Liver (tissue), 9 donors: ENCODE data around the gene HSD17B13. TPM values are rescaled to one million over a fixed set of nuclear protein-coding genes. Genes with fewer than 3 reads are reported as not detected.

Experiments
- DNase-seq: peaks from one replicate; pipeline ENCODE4 v3.0.0-alpha.2; 2017; ENCODE audit warnings: low spot score
- H3K27ac ChIP-seq, 2 donors: one replicate each; pipeline ENCODE4 v1.7.0; 2013; ENCODE audit warnings: inconsistent platforms in 2 of 2, low read length in 2 of 2, control low read depth in 1 of 2, low read depth in 1 of 2, mild to moderate bottlenecking in 1 of 2
- H3K27me3 ChIP-seq, 4 donors: one replicate each; pipeline versions ENCODE4 v1.6.1 to v1.7.0; 2013; ENCODE audit warnings: low read length in 3 of 4, inconsistent platforms in 1 of 4, mild to moderate bottlenecking in 1 of 4, moderate library complexity in 1 of 4; ENCODE audit not compliant: control insufficient read depth in 4 of 4, insufficient read depth in 4 of 4
- H3K36me3 ChIP-seq, 4 donors: one replicate each; pipeline versions ENCODE4 v1.6.1 to v1.7.0; 2013; ENCODE audit warnings: low read length in 3 of 4, mild to moderate bottlenecking in 3 of 4, low read depth in 1 of 4, moderate library complexity in 1 of 4; ENCODE audit not compliant: control insufficient read depth in 4 of 4, insufficient read depth in 3 of 4
- H3K4me1 ChIP-seq, 4 donors: one replicate each; pipeline versions ENCODE4 v1.6.1 to v1.7.0; 2013; ENCODE audit warnings: low read length in 3 of 4, mild to moderate bottlenecking in 3 of 4, moderate library complexity in 1 of 4; ENCODE audit not compliant: control insufficient read depth in 4 of 4, insufficient read depth in 4 of 4
- H3K4me3 ChIP-seq, 3 donors: one replicate each; pipeline versions ENCODE4 v1.6.1 to v1.7.0; 2013; ENCODE audit warnings: low read length in 3 of 3, control low read depth in 1 of 3, low read depth in 1 of 3, mild to moderate bottlenecking in 1 of 3
- H3K9ac ChIP-seq, 2 donors: one replicate each; pipeline ENCODE4 v1.7.0; 2013; ENCODE audit warnings: low read length in 2 of 2, mild to moderate bottlenecking in 2 of 2, moderate library complexity in 2 of 2, control low read depth in 1 of 2, low read depth in 1 of 2
- H3K9me3 ChIP-seq, 4 donors: one replicate each; pipeline versions ENCODE4 v1.6.1 to v1.7.0; 2013; ENCODE audit warnings: low read length in 3 of 4; ENCODE audit not compliant: control insufficient read depth in 4 of 4
- ATF3 ChIP-seq: IDR thresholded peaks from 2 replicates; pipeline ENCODE4 v1.6.1; 2016; ENCODE audit warnings: antibody characterized with exemption
- CTCF ChIP-seq: fragments of 150-350 bp; IDR thresholded peaks from 2 replicates; pipeline ENCODE4 v1.5.1; 2017; ENCODE audit warnings: improper control_type of control experiment, low read depth, low read length; ENCODE audit not compliant: missing input control
- EGR1 ChIP-seq, 2 donors: IDR thresholded peaks; 2 replicates each; pipeline ENCODE4 v1.6.1; 2016 to 2018; ENCODE audit warnings: antibody characterized with exemption in 2 of 2, low read depth in 2 of 2
- FOXA1 ChIP-seq: IDR thresholded peaks from 2 replicates; pipeline ENCODE4 v1.6.1; 2016; ENCODE audit warnings: antibody characterized with exemption
- FOXA2 ChIP-seq: IDR thresholded peaks from 2 replicates; pipeline ENCODE4 v1.6.1; 2016; ENCODE audit warnings: antibody characterized with exemption
- GABPA ChIP-seq, 2 donors: IDR thresholded peaks in 1 of 2; conservative IDR thresholded peaks in 1 of 2; 2 replicates each; pipeline ENCODE4 v1.6.1; 2016; ENCODE audit warnings: antibody characterized with exemption in 2 of 2, mild to moderate bottlenecking in 1 of 2, moderate library complexity in 1 of 2
- HNF4A ChIP-seq, 2 donors: conservative IDR thresholded peaks; 2 replicates each; pipeline ENCODE4 v1.6.1; 2016; ENCODE audit warnings: antibody characterized with exemption in 2 of 2, mild to moderate bottlenecking in 2 of 2
- HNF4G ChIP-seq: IDR thresholded peaks from 2 replicates; pipeline ENCODE4 v1.6.1; 2016; ENCODE audit warnings: antibody characterized with exemption
- JUND ChIP-seq, 2 donors: IDR thresholded peaks; 2 replicates each; pipeline ENCODE4 v1.6.1; 2016; ENCODE audit warnings: antibody characterized with exemption in 2 of 2
- MAX ChIP-seq: IDR thresholded peaks from 2 replicates; pipeline ENCODE4 v1.6.1; 2016; ENCODE audit warnings: antibody characterized with exemption
- NR2F2 ChIP-seq: IDR thresholded peaks from 2 replicates; pipeline ENCODE4 v1.6.1; 2016; ENCODE audit warnings: antibody characterized with exemption
- RAD21 ChIP-seq, 2 donors: IDR thresholded peaks; 2 replicates each; pipeline ENCODE4 v1.6.1; 2016; ENCODE audit warnings: antibody characterized with exemption in 2 of 2, mild to moderate bottlenecking in 2 of 2
- REST ChIP-seq: IDR thresholded peaks from 2 replicates; pipeline ENCODE4 v1.6.1; 2016; ENCODE audit warnings: antibody characterized with exemption, mild to moderate bottlenecking
- SP1 ChIP-seq: IDR thresholded peaks from 2 replicates; pipeline ENCODE4 v1.6.1; 2018; ENCODE audit warnings: antibody characterized with exemption, mild to moderate bottlenecking
- YY1 ChIP-seq: IDR thresholded peaks from 2 replicates; pipeline ENCODE4 v1.6.1; 2016; ENCODE audit warnings: antibody characterized with exemption, mild to moderate bottlenecking
- ZBTB33 ChIP-seq: IDR thresholded peaks from 2 replicates; pipeline ENCODE4 v1.6.1; 2016; ENCODE audit warnings: antibody characterized with exemption
- WGBS: extraction: QIAGEN DNeasy Blood & Tissue Kit; methylation state at CpG from one replicate; pipeline ENCODE4 v1.1.7; 2013; 5-methylcytosine and 5-hydroxymethylcytosine counted together
- polyA plus RNA-seq, 2 donors: library from polyadenylated mRNA; stranded (reverse) in 1 of 2; unstranded in 1 of 2; fragments of 200-250 nt in 1 of 2; fragments of >200 nt in 1 of 2; fragmentation: Nextera tagmentation in 1 of 2; extraction: Ambion mirVana in 1 of 2; gene quantifications; one replicate each; pipeline versions ENCODE4 v1.2.1 to v1.2.3, GENCODE V29; 2013 to 2015
- total RNA-seq, 2 donors: library from RNA; depleted of rRNA; stranded (reverse); fragments of >200 nt; gene quantifications; one replicate each; pipeline ENCODE4 v1.2.3, GENCODE V29; 2014
- donor health status: healthy.
- donor health status: healthy.
- donor health status: healthy.
- donor health status: healthy.
- donor health status: healthy.

The HSD17B13 gene
- total and polyA plus RNA-seq, 4 donors = 0.09 to 61.7 (median 22.8) TPM

- H3K27me3 ChIP-seq = no peaks in the 10 kb centered on the region
- no peak overlapping the region for H3K9ac ChIP-seq
- no peaks in the 10 kb centered on the region for H3K36me3 ChIP-seq
- no peaks in the 10 kb centered on the region for H3K9me3 ChIP-seq
- H3K4me3 ChIP-seq = no peak overlapping the region
- no peak for DNase-seq
- no peaks in the 10 kb centered on the region for H3K4me1 ChIP-seq
- 89% methylated on average over 3 of the region's 3 CpGs for WGBS
- no peak for TF ChIP-seq RAD21 (IDR thresholded peaks at IDR 0.05)
- TF ChIP-seq REST = no peak
- TF ChIP-seq FOXA2 = no peak
- no peak for TF ChIP-seq NR2F2
- TF ChIP-seq SP1 = no peak
- no peak for TF ChIP-seq GABPA (IDR thresholded peaks at IDR 0.05 in 1 of 2, conservative IDR thresholded peaks at IDR 0.05 in 1 of 2)
- TF ChIP-seq JUND (IDR thresholded peaks at IDR 0.05) = no peak
- no peak for TF ChIP-seq FOXA1
- TF ChIP-seq HNF4A (conservative IDR thresholded peaks at IDR 0.05) = no peak
- no peak for TF ChIP-seq MAX
- TF ChIP-seq HNF4G = no peak
- TF ChIP-seq ATF3 = no peak
- no peak overlapping the region for H3K27ac ChIP-seq
These were observed 65.2 kb downstream of the HSD17B13 start for GRCh38 chr4:87257523-87257922.

GRCh38 chr4:87255755-87256154, 66.9 kb downstream of the HSD17B13 start:
- Histone ChIP-seq H3K9me3 (no peaks in the 10 kb centered on the region), H3K27ac (no peak overlapping the region), H3K27me3 (no peaks in the 10 kb centered on the region), H3K4me3 (no peak overlapping the region), H3K4me1 (peaks cover 0 to 5% (median 2%) of the 10 kb centered on the region in 4 donors), H3K36me3 (no peaks in the 10 kb centered on the region), H3K9ac (no peak overlapping the region)
- 100% methylated on average over 1 of the region's 1 CpG for WGBS
- TF ChIP-seq HNF4G = no peak
- TF ChIP-seq FOXA2 = no peak
- TF ChIP-seq NR2F2 = no peak
- no peak for TF ChIP-seq FOXA1
- TF ChIP-seq ZBTB33 = no peak
- no peak for TF ChIP-seq JUND (IDR thresholded peaks at IDR 0.05)
- no peak for TF ChIP-seq GABPA (IDR thresholded peaks at IDR 0.05 in 1 of 2, conservative IDR thresholded peaks at IDR 0.05 in 1 of 2)
- no peak for TF ChIP-seq ATF3
- TF ChIP-seq RAD21 (IDR thresholded peaks at IDR 0.05) = no peak
- no peak for TF ChIP-seq YY1
- TF ChIP-seq CTCF = no peak
- TF ChIP-seq REST = no peak
- TF ChIP-seq EGR1 (IDR thresholded peaks at IDR 0.05; ENCODE audit: low read depth in 2 of 2) = no peak
- no peak for DNase-seq
